Gastroesophageal sphincter (tissue), 3 donors: ENCODE results near the gene ZNRF3.

Experiments
- POLR2A ChIP-seq, 2 donors: fragments of 450-650 bp; IDR thresholded peaks; one replicate each; pipeline ENCODE4 v1.6.1; 2017; ENCODE audit warnings: antibody characterized with exemption in 2 of 2, mild to moderate bottlenecking in 2 of 2, moderate library complexity in 1 of 2
- POLR2AphosphoS5 ChIP-seq: sonication (generic); formaldehyde crosslinking; IDR thresholded peaks from one replicate; pipeline ENCODE4 v1.6.1; 2017; ENCODE audit warnings: antibody characterized with exemption
- TF ChIP-seq, protein P1 (sequence below), 4 experiments: fragments of 200-600 bp in 2 of 4; fragments of 450-650 bp in 2 of 4; sonication (generic) in 1 of 4; IDR thresholded peaks; one replicate each; pipeline ENCODE4 v1.5.1; 2017 to 2019; ENCODE audit warnings: antibody characterized with exemption in 4 of 4, mild to moderate bottlenecking in 2 of 4, moderate library complexity in 2 of 4

DNA sequence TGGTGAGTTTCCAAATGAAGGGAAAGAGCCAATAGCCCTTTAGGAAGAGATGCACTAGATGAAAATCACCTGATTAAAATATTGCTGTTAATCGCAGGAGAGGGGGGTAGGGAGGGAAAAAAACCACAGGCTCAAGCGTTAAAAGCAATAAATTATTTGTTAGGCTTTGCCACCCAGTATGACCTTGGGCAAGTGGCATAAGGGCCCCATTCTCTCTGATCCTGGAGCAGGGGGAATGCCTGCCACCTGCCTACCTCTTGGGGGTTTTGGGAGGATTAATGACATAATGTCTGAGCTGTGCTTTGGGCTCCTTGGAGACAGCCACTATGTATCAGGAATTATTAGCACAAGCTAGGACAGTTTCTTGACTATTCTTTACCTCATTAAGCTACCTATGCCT lies 80.0 kb downstream of the ZNRF3 start:
- TF ChIP-seq, protein P1, sequence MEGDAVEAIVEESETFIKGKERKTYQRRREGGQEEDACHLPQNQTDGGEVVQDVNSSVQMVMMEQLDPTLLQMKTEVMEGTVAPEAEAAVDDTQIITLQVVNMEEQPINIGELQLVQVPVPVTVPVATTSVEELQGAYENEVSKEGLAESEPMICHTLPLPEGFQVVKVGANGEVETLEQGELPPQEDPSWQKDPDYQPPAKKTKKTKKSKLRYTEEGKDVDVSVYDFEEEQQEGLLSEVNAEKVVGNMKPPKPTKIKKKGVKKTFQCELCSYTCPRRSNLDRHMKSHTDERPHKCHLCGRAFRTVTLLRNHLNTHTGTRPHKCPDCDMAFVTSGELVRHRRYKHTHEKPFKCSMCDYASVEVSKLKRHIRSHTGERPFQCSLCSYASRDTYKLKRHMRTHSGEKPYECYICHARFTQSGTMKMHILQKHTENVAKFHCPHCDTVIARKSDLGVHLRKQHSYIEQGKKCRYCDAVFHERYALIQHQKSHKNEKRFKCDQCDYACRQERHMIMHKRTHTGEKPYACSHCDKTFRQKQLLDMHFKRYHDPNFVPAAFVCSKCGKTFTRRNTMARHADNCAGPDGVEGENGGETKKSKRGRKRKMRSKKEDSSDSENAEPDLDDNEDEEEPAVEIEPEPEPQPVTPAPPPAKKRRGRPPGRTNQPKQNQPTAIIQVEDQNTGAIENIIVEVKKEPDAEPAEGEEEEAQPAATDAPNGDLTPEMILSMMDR (IDR thresholded peaks at IDR 0.05): no peak
- TF ChIP-seq POLR2A (IDR thresholded peaks at IDR 0.05) (no peak), POLR2AphosphoS5 (no peak)
